ENCODE measurements around the gene ARHGAP6.
A peak's percentile ranks its signal among the peaks of the same experiment; 100 is the strongest.

ARHGAP6 gene

GRCh38 chrX:11398785-11399184 lies 266.9 kb downstream of the ARHGAP6 start:
- no peak for DNase-seq (ENCODE audit: insufficient read length)
- TF ChIP-seq POLR2AphosphoS5 (IDR thresholded peaks at IDR 0.05; ENCODE audit: low read depth, low read length) (no peak), POLR2A (IDR thresholded peaks at IDR 0.05; ENCODE audit: low read depth, low read length) (no peak), TAF1 (IDR thresholded peaks at IDR 0.05; ENCODE audit: borderline replicate concordance, low read depth, low read length) (no peak)
- FAIRE-seq, result no peak

GRCh38 chrX:11398139-11398538 lies 267.6 kb downstream of the ARHGAP6 start:
- TF ChIP-seq POLR2A (IDR thresholded peaks at IDR 0.05; ENCODE audit: low read depth, low read length) (no peak), TAF1 (IDR thresholded peaks at IDR 0.05; ENCODE audit: borderline replicate concordance, low read depth, low read length) (no peak), POLR2AphosphoS5 (IDR thresholded peaks at IDR 0.05; ENCODE audit: low read depth, low read length) (no peak)
- FAIRE-seq (no peak), DNase-seq (ENCODE audit: insufficient read length) (no peak)

GRCh38 chrX:11397680-11398079 lies 268.0 kb downstream of the ARHGAP6 start:
- FAIRE-seq, result no peak

GRCh38 chrX:11395859-11396258 lies 269.9 kb downstream of the ARHGAP6 start:
- no peak for FAIRE-seq
- DNase-seq (ENCODE audit: insufficient read length), result no peak
- no peak for TF ChIP-seq POLR2A (IDR thresholded peaks at IDR 0.05; ENCODE audit: low read depth, low read length)

More at GRCh38 chrX:11397680-11398079, 268.0 kb downstream of the ARHGAP6 start:
- TF ChIP-seq POLR2A (IDR thresholded peaks at IDR 0.05; ENCODE audit: low read depth, low read length) (no peak), TAF1 (IDR thresholded peaks at IDR 0.05; ENCODE audit: borderline replicate concordance, low read depth, low read length) (no peak), POLR2AphosphoS5 (IDR thresholded peaks at IDR 0.05; ENCODE audit: low read depth, low read length) (no peak)
- DNase-seq (ENCODE audit: insufficient read length), result no peak

- TF ChIP-seq POLR2AphosphoS5 (IDR thresholded peaks at IDR 0.05; ENCODE audit: low read depth, low read length) (no peak), TAF1 (IDR thresholded peaks at IDR 0.05; ENCODE audit: borderline replicate concordance, low read depth, low read length) (no peak), POLR2A (IDR thresholded peaks at IDR 0.05; ENCODE audit: low read depth, low read length) (no peak)
- DNase-seq (ENCODE audit: insufficient read length) (no peak), FAIRE-seq (no peak)
Observed at GRCh38 chrX:11393949-11394654, 271.6 kb downstream of the ARHGAP6 start.

GRCh38 chrX:11386812-11387211 lies 278.9 kb downstream of the ARHGAP6 start:
- DNase-seq (ENCODE audit: insufficient read length), result no peak
- no peak for FAIRE-seq

GRCh38 chrX:11386001-11386523 lies 279.7 kb downstream of the ARHGAP6 start:
- TF ChIP-seq POLR2A (IDR thresholded peaks at IDR 0.05; ENCODE audit: low read depth, low read length) (no peak), POLR2AphosphoS5 (IDR thresholded peaks at IDR 0.05; ENCODE audit: low read depth, low read length) (no peak), TAF1 (IDR thresholded peaks at IDR 0.05; ENCODE audit: borderline replicate concordance, low read depth, low read length) (no peak)
- DNase-seq (ENCODE audit: insufficient read length) (no peak), FAIRE-seq (peak; percentile 57)

More at GRCh38 chrX:11386812-11387211, 278.9 kb downstream of the ARHGAP6 start:
- TF ChIP-seq POLR2AphosphoS5 (IDR thresholded peaks at IDR 0.05; ENCODE audit: low read depth, low read length) (no peak), TAF1 (IDR thresholded peaks at IDR 0.05; ENCODE audit: borderline replicate concordance, low read depth, low read length) (no peak), POLR2A (IDR thresholded peaks at IDR 0.05; ENCODE audit: low read depth, low read length) (no peak)

- DNase-seq (ENCODE audit: insufficient read length) (no peak), FAIRE-seq (no peak)
Observed at GRCh38 chrX:11382930-11383329, 282.8 kb downstream of the ARHGAP6 start.

GRCh38 chrX:11381464-11381863 lies 284.3 kb downstream of the ARHGAP6 start:
- FAIRE-seq (peak; percentile 93), DNase-seq (ENCODE audit: insufficient read length) (no peak)
- TF ChIP-seq TAF1 (IDR thresholded peaks at IDR 0.05; ENCODE audit: borderline replicate concordance, low read depth, low read length) (no peak), POLR2A (IDR thresholded peaks at IDR 0.05; ENCODE audit: low read depth, low read length) (no peak), POLR2AphosphoS5 (IDR thresholded peaks at IDR 0.05; ENCODE audit: low read depth, low read length) (no peak)

More at GRCh38 chrX:11382930-11383329, 282.8 kb downstream of the ARHGAP6 start:
- no peak for TF ChIP-seq TAF1 (IDR thresholded peaks at IDR 0.05; ENCODE audit: borderline replicate concordance, low read depth, low read length)
- no peak for TF ChIP-seq POLR2A (IDR thresholded peaks at IDR 0.05; ENCODE audit: low read depth, low read length)
- no peak for TF ChIP-seq POLR2AphosphoS5 (IDR thresholded peaks at IDR 0.05; ENCODE audit: low read depth, low read length)

GRCh38 chrX:11380187-11380844 lies 285.4 kb downstream of the ARHGAP6 start:
- DNase-seq (ENCODE audit: insufficient read length) (no peak), FAIRE-seq (no peak)
- TF ChIP-seq POLR2A (IDR thresholded peaks at IDR 0.05; ENCODE audit: low read depth, low read length), result no peak
- no peak for TF ChIP-seq POLR2AphosphoS5 (IDR thresholded peaks at IDR 0.05; ENCODE audit: low read depth, low read length)
- no peak for TF ChIP-seq TAF1 (IDR thresholded peaks at IDR 0.05; ENCODE audit: borderline replicate concordance, low read depth, low read length)

GRCh38 chrX:11376163-11376562 lies 289.6 kb downstream of the ARHGAP6 start:
- DNase-seq (ENCODE audit: insufficient read length), result no peak
- TF ChIP-seq TAF1 (IDR thresholded peaks at IDR 0.05; ENCODE audit: borderline replicate concordance, low read depth, low read length), result no peak
- TF ChIP-seq POLR2AphosphoS5 (IDR thresholded peaks at IDR 0.05; ENCODE audit: low read depth, low read length), result no peak
- TF ChIP-seq POLR2A (IDR thresholded peaks at IDR 0.05; ENCODE audit: low read depth, low read length), result no peak
- FAIRE-seq, result no peak

All from GM12892 (cell line).